SH-SY5Y (cell line): Measurements from ENCODE around the gene TEK.

ENCODE experiments used
- GATA2 ChIP-seq: IDR thresholded peaks from 2 replicates; pipeline ENCODE4 v1.6.1; 2011; ENCODE audit warnings: mild to moderate bottlenecking, low read depth, low read length
- GATA3 ChIP-seq: IDR thresholded peaks from 2 replicates; pipeline ENCODE4 v1.6.1; 2011; ENCODE audit warnings: low read depth, mild to moderate bottlenecking, low read length, moderate library complexity

- no peak for TF ChIP-seq GATA2
- TF ChIP-seq GATA3 = no peak
Observed at GRCh38 chr9:27273186-27273585, 164.2 kb downstream of the TEK start.
